Stimulated activated CD4-positive, alpha-beta T cell treated with anti-CD3 and anti-CD28 coated beads, Interleukin-4, amount 100 ng/mL, for 1 hour (primary cell): Measurements from ENCODE around the gene ARF4.
A peak's percentile ranks its signal among the peaks of the same experiment; 100 is the strongest.

Source experiments
- DNase-seq: peaks from one replicate; pipeline ENCODE4 v3.0.0-alpha.2; 2020

The ARF4 gene

GRCh38 chr3:57575966-57576626 is 21.0 kb downstream of the ARF4 start:
- no peak for DNase-seq

- DNase-seq: no peak
Observed at GRCh38 chr3:57572096-57572495, 25.0 kb downstream of the ARF4 start.

- DNase-seq: no peak
Observed at GRCh38 chr3:57570878-57571277, 26.3 kb downstream of the ARF4 start.

- no peak for DNase-seq
Observed at GRCh38 chr3:57569859-57570450, 27.2 kb downstream of the ARF4 start.

- DNase-seq: no peak
Observed at GRCh38 chr3:57559526-57559925, 37.6 kb downstream of the ARF4 start.

GRCh38 chr3:57557085-57557537 is 40.0 kb downstream of the ARF4 start:
- peak; percentile 13 for DNase-seq

- DNase-seq: peak; percentile 29
Observed at GRCh38 chr3:57556459-57557084, 40.6 kb downstream of the ARF4 start.

- peak; percentile 79 for DNase-seq
Observed at GRCh38 chr3:57555738-57556458, 41.2 kb downstream of the ARF4 start, which contains the start of gene PDE12. Gene PDE12 (plus strand): TSS chr3:57556274. CDS start chr3:57556380, 106 bp downstream.

GRCh38 chr3:57555306-57555705 is 41.8 kb downstream of the ARF4 start:
- DNase-seq: no peak

GRCh38 chr3:57546616-57547015 is 50.5 kb downstream of the ARF4 start:
- no peak for DNase-seq

- no peak for DNase-seq
Observed at GRCh38 chr3:57545636-57546268, 51.4 kb downstream of the ARF4 start.

GRCh38 chr3:57544181-57545125 is 52.7 kb downstream of the ARF4 start, which contains the start of gene DNAH12:
Gene DNAH12 (minus strand): TSS chr3:57544344. CDS start chr3:57542870, 1,474 bp downstream.
- DNase-seq: no peak

GRCh38 chr3:57538465-57538864 is 58.7 kb downstream of the ARF4 start:
- DNase-seq: no peak

GRCh38 chr3:57530071-57530608 is 67.0 kb downstream of the ARF4 start:
- DNase-seq: no peak
